GM12878 (cell line): ENCODE results near the gene HOXA2. TPM values are rescaled to one million over a fixed set of nuclear protein-coding genes. Genes with fewer than 3 reads are reported as not detected.

Experiments
- ATAC-seq: fragments of 200-7000 bp; cut with Tn5 transposase; 3 replicates; pipeline ENCODE4 v1.9.1; 2020; ENCODE audit warnings: mild to moderate bottlenecking, moderate library complexity
- BruUV-seq: library from RNA; stranded (reverse); fragments of 400-500 nt; replicated peaks from 2 replicates; lab custom pipeline; 2021; lab: Mats Ljungman, UMichigan
- CTCF ChIA-PET: fragments of 300-600 bp; sonication (Branson Sonifier 250); formaldehyde crosslinking; extraction: SDS; loops from one replicate; lab custom pipeline; 2021; ENCODE audit warnings: inconsistent platforms; lab: Yijun Ruan, JAX
- POLR2A ChIA-PET: fragments of 350-600 bp; formaldehyde crosslinking; extraction: SDS; loops from one replicate; lab custom pipeline; 2021; ENCODE audit warnings: inconsistent platforms; lab: Charles Lee
- RAD21 ChIA-PET: fragments of 300-600 bp; sonication (Branson Sonifier 250); formaldehyde crosslinking; loops from one replicate; lab custom pipeline; 2023; ENCODE audit warnings: antibody characterized with exemption; ENCODE audit not compliant: unreplicated experiment; lab: Charles Lee
- SMC1A ChIA-PET: fragments of 300-600 bp; sonication (Branson Sonifier 250); formaldehyde crosslinking; loops from one replicate; lab custom pipeline; 2023; ENCODE audit not compliant: unreplicated experiment, uncharacterized antibody; lab: Charles Lee
- DNase-seq: peaks from one replicate; pipeline ENCODE4 v3.0.0-alpha.2; 2011; ENCODE audit warnings: low read depth, low spot score
- FAIRE-seq: peaks from 3 replicates; lab custom pipeline; 2011; peaks lifted over from hg19 to GRCh38; lab: Jason Lieb, UNC
- H2AFZ ChIP-seq: 2 replicates; pipeline ENCODE4 v1.6.0; 2011; ENCODE audit warnings: low read depth, low read length, control low read depth; ENCODE audit not compliant: control insufficient read depth
- H3K27ac ChIP-seq: 2 replicates; pipeline ENCODE4 v1.5.1; 2011; ENCODE audit warnings: control low read depth; ENCODE audit not compliant: control insufficient read depth, insufficient read depth
- H3K27me3 ChIP-seq, 2 experiments: replicated peaks in 1 of 2; 2 replicates each; pipeline versions ENCODE4 v1.6.0 to v1.6.1; 2011; ENCODE audit warnings: low read length in 1 of 2; ENCODE audit not compliant: control insufficient read depth in 2 of 2, insufficient read depth in 2 of 2
- H3K36me3 ChIP-seq, 2 experiments: 2 replicates each; pipeline ENCODE4 v1.5.1; 2011; ENCODE audit warnings: low read length in 1 of 2; ENCODE audit not compliant: control insufficient read depth in 2 of 2, insufficient read depth in 2 of 2
- H3K4me1 ChIP-seq: 2 replicates; pipeline ENCODE4 v1.6.1; 2011; ENCODE audit warnings: mild to moderate bottlenecking, low read length, moderate library complexity, mixed read lengths; ENCODE audit not compliant: control insufficient read depth, insufficient read depth
- H3K4me2 ChIP-seq: 2 replicates; pipeline ENCODE4 v1.6.0; 2011; ENCODE audit warnings: control low read depth; ENCODE audit not compliant: control insufficient read depth, insufficient read depth
- H3K4me3 ChIP-seq: fragments of 200-600 bp; sonication (generic); 2 replicates; pipeline ENCODE4 v1.5.1; 2016
- H3K79me2 ChIP-seq: 2 replicates; pipeline ENCODE4 v1.6.0; 2011; ENCODE audit warnings: low read length; ENCODE audit not compliant: control insufficient read depth, insufficient read depth
- H3K9ac ChIP-seq: 2 replicates; pipeline ENCODE4 v1.8.0; 2011; ENCODE audit warnings: low read length, control low read depth, mixed read lengths; ENCODE audit not compliant: control insufficient read depth, insufficient read depth
- H3K9me3 ChIP-seq: replicated peaks from 3 replicates; pipeline ENCODE4 v1.5.1; 2011; ENCODE audit warnings: mild to moderate bottlenecking, low read length; ENCODE audit not compliant: control insufficient read depth, insufficient read depth
- H4K20me1 ChIP-seq: 2 replicates; pipeline ENCODE4 v1.6.0; 2011; ENCODE audit not compliant: control insufficient read depth, insufficient read depth
- RAD51 ChIP-seq: fragments of 450-650 bp; IDR thresholded peaks from 2 replicates; pipeline ENCODE4 v1.6.1; 2016; ENCODE audit warnings: moderate library complexity, mild to moderate bottlenecking, inconsistent platforms
- ZBTB11 ChIP-seq: fragments of 450-650 bp; formaldehyde crosslinking; IDR thresholded peaks from 2 replicates; pipeline ENCODE4 v1.5.0; 2022; ENCODE audit warnings: mild to moderate bottlenecking, missing genetic modification characterization
- ZBTB4 ChIP-seq: fragments of 450-650 bp; formaldehyde crosslinking; IDR thresholded peaks from 2 replicates; pipeline ENCODE4 v1.4.0; 2022; ENCODE audit warnings: mild to moderate bottlenecking, moderate library complexity
- ZNF687 ChIP-seq: fragments of 450-650 bp; IDR thresholded peaks from 2 replicates; pipeline ENCODE4 v1.6.1; 2017; ENCODE audit warnings: mild to moderate bottlenecking, moderate library complexity
- WGBS: methylation state at CpG from one replicate; pipeline ENCODE4 v1.1.6; 2016; ENCODE audit warnings: low lambda C conversion rate; ENCODE audit not compliant: insufficient replicate concordance, insufficient coverage; ENCODE audit errors: missing lambda C conversion rate; 5-methylcytosine and 5-hydroxymethylcytosine counted together
- in situ Hi-C: fragments of 300-500 bp; cut with MboI; formaldehyde crosslinking; loops from 9 replicates; pipeline ENCODE4 v1.14.3; 2018; ENCODE audit warnings: mixed read lengths
- intact Hi-C: fragments of 100-400 bp; cut with micrococcal nuclease; formaldehyde crosslinking; loops from one replicate; pipeline ENCODE4 v1.14.2; 2022; ENCODE audit not compliant: unreplicated experiment
- polyA plus RNA-seq, 11 experiments: library from polyadenylated mRNA; depleted of rRNA in 4 of 11; unstranded in 6 of 11; stranded (reverse) in 5 of 11; fragments of >200 nt; fragmentation: Nextera tagmentation in 4 of 11; fragmentation: Illumina TruSeq in 1 of 11; extraction: Ambion mirVana in 4 of 11; extraction: Trizol in 1 of 11; gene quantifications; 1 replicate in 1 of 11; 2 replicates in 10 of 11; pipeline versions ENCODE4 v1.2.1 to v1.2.3, GENCODE V29; 2011 to 2016; ENCODE audit warnings: inconsistent platforms in 2 of 11, missing spikeins in 2 of 11, low read depth in 1 of 11
- total RNA-seq, 4 experiments: library from RNA; depleted of rRNA in 3 of 4; stranded (reverse); fragments of >200 nt in 3 of 4; fragmentation: Illumina TruSeq in 1 of 4; extraction: Trizol in 1 of 4; gene quantifications; 2 replicates each; pipeline versions ENCODE4 v1.2.1 to v1.2.3, GENCODE V29; 2013 to 2021

Gene HOXA2
- total and polyA plus RNA-seq, 10 of the 15 experiments (the other 5 are each of a cell fraction or from before 2014, with no cell fraction given): not detected

- ChIA-PET CTCF (interaction anchor here (1.2 kb wide), 1 partner anchor 227 kb away, joined by 4 read pairs; no protein-coding TSS in a partner anchor), SMC1A (interaction anchor here (1.0 to 6.5 kb wide), 3 partner anchors 13 to 52 kb away, joined by 3 to 110 read pairs (median 5); partner anchors contain the start of gene HOXA1), RAD21 (interaction anchor here (0.5 to 1.4 kb wide), 3 partner anchors 10 to 69 kb away, joined by 3 read pairs; no protein-coding TSS in a partner anchor)
- H3K4me3 ChIP-seq: no peak overlapping the region
- no peaks in the 10 kb centered on the region for H4K20me1 ChIP-seq
- no peaks in the 10 kb centered on the region for H3K4me1 ChIP-seq
- FAIRE-seq: no peak
- WGBS: 58% methylated on average over 4 of the region's 4 CpGs
- no peak overlapping the region for H3K27ac ChIP-seq
- H3K4me2 ChIP-seq: no peak overlapping the region
- H3K27me3 ChIP-seq: no peaks in the 10 kb centered on the region
- intact Hi-C loops: no loop called here
- in situ Hi-C loops: no loop called here
- H2AFZ ChIP-seq: no peak overlapping the region
- H3K9ac ChIP-seq: no peak overlapping the region
- no peak for ATAC-seq
- no TSS peak for BruUV-seq
- no peak for DNase-seq
- H3K36me3 ChIP-seq: no peaks in the 10 kb centered on the region
- no peak for TF ChIP-seq RAD51
- TF ChIP-seq ZNF687: no peak
- TF ChIP-seq ZBTB11 (CRISPR knock-in tag): no peak
- TF ChIP-seq ZBTB4 (CRISPR knock-in tag): no peak
- TF ChIP-seq, all 136 proteins: peak for 0
- no peaks in the 10 kb centered on the region for H3K79me2 ChIP-seq
- POLR2A ChIA-PET: interaction anchor here (0.7 to 2.5 kb wide), 2 partner anchors 16 to 218 kb away, joined by 4 to 6 read pairs; no protein-coding TSS in a partner anchor
- no peaks in the 10 kb centered on the region for H3K9me3 ChIP-seq
Observed at GRCh38 chr7:27080844-27081436, 21.5 kb downstream of the HOXA2 start.
